CD4-positive, alpha-beta T cell treated with Interleukin-4 for 4 hours (primary cell): ENCODE measurements around the gene DEPDC1B.
"Not testable (repeated sequence)": the region's sequence is repeated elsewhere in the genome, so short reads cannot be mapped to it uniquely, and the experiment has no call there.

ENCODE experiments used
- DNase-seq: peaks from one replicate; pipeline ENCODE4 v3.0.0-alpha.2; 2020

The DEPDC1B gene

DNA sequence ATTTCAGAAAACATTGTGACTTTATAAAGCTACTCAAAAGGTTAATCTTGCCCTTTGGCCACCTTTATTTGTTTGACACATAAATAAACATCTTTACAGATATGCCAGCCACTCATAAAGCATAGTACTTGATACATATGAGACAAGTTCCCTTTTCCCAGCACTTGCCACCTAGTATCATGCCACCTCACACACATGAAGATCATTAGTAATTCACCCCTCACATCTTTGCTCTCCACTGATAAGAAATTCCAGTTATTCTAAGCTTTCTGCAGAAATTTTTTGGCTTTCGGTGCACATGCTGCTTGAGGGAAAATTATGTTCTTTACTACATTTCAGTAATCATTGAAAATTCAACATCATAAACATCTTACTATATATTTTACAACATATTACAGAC is 59.1 kb downstream of the DEPDC1B start:
- no peak for DNase-seq

DNA sequence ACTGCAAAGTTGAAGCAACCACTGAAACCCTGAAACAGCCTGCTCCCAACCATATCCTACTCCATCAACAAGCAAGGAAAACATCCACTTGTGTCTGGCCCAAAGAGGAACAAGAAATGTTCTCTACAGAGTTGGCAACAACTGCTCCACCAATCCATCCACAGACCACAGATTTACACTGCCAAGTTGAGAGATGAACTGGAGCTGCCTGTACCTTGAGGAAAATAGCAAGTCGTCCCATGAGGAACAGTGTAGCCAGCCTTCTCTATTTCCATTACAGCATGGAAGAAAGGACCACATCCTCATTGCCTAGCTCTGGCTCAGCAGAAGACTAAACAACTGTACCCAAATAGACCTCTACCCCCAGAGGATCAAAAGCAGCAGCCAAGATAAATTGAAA is 60.4 kb downstream of the DEPDC1B start:
- DNase-seq = no peak

DNA sequence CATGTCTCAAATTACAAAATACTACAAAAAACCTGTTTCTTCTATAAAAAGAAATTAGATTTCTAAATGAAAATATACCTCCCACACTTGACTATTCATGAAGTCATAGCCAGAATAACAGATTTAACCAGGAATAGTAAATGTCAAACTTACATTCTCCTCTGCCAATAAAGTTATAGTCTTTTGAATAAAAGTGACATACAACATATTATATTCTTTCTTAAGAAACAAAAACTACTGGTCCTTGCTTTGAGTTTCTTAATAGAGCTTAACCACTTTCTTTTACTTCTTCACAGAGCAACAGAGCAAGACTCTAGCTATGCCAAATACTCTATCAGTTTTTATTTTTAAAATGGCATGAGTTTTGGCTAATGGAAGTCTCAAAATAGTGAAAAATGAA is 61.7 kb downstream of the DEPDC1B start:
- DNase-seq = no peak

DNA sequence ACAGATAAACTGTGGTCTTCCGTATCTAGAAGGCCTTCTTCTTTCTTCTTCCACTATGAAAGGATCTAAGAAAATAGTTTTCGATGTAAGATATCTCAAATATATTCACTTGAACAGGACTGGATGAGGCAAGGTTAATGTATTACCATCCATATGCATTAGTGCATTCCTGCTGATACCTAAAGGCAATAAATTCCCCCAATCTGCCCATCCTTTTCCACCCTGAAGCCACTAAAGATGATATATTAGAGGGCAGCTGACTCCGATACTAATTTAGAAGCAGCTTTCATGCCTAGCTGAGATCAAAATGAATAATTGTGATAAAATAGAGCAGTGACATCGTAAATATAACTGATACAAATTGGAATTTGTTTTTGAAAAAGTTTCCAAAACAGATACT is 63.3 kb downstream of the DEPDC1B start:
- DNase-seq = no peak

DNA sequence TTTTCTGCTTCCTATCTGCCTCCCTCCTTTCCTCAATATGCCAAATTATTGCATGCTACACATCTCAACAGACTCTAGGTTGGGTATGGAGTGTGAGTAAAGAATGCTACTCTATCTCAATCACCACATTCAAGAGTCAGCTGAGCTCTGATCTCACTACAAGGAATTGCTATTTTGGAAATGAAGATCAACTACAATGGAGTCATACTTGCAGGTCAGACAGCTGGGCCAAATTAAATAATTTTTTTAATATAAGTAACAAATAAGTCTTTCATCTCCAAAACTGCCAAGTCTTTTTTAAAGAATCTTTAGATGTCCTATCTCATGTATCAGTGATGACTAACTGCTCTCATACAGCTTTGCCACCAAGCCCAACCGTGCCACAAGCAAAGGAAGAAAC is 64.0 kb downstream of the DEPDC1B start:
- DNase-seq = no peak

DNA sequence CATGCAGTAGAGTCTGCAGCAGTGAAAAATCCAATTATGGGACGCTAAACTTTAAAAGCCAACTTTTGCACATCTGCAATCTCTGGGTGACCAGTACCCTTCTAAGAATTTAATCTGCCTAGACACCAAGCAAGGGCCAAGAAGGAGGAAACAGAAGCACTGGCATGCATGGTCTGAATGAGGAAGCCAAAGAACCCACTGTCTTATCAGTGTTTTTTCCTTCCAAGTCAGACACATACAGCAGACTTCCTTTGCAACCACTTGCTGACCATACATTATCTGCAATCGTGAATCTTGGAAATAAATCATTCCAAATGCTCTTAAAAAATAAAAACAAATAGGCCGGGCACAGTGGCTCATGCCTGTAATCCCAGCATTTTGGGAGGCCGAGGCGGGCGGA is 65.9 kb downstream of the DEPDC1B start:
- no peak for DNase-seq

DNA sequence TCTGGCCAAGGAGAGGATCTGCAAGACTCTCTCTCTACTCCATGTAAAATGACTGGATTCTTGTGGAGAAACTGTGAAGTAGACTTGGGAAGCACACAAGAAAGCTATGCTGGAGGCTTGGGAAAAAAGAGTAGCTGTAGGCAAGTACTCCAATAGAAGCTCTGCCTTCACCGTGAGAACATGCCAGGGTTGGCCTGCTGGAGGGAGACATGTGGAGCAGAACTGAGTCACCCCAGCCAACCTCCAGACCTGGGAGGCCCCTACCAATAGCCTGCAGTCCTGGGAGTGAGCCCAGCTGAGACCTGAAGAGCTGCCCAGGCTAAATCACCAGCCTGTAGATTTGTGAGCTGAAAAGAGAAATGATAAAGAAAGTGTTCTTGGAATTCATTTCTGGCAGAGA is 66.6 kb downstream of the DEPDC1B start:
- no peak for DNase-seq

DNA sequence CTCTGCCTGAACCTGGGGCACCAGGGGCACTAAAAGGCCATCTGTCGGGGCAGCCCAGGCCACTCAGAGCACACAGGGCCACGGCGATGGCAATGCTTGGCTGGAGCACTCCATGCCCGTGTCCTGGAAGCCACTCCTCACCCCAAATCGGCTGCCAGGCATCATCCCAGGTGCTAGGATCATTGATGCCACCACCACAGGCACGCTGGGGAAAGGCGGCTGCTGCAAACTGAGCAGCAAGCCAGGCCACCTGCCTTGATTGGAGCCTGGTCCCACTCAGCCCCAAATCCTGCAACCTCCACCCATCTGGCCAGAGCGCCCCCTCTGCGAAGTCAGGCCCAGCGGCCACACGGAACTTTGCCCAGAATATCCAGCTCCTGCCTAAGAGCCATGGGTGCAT is 67.8 kb downstream of the DEPDC1B start:
- no peak for DNase-seq

DNA sequence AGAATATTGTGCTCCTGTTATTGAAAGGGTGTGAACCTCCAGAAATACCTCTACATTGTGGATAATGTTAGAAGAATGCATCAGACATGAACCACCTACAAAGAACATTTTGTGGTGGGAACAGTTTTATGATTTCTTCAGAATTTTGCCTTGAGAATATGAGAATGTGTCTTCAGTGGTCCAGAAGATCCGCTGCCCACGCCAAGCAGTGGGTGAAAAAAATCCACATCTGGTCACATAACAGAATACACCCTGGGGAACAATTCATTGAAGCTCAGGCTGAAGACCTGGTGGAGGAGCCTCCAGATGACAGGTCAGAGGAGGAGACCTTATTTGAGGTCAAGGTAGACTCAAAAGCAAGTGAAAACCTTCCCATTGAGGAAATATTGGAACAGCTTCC is 69.1 kb downstream of the DEPDC1B start:
- no peak for DNase-seq

DNA sequence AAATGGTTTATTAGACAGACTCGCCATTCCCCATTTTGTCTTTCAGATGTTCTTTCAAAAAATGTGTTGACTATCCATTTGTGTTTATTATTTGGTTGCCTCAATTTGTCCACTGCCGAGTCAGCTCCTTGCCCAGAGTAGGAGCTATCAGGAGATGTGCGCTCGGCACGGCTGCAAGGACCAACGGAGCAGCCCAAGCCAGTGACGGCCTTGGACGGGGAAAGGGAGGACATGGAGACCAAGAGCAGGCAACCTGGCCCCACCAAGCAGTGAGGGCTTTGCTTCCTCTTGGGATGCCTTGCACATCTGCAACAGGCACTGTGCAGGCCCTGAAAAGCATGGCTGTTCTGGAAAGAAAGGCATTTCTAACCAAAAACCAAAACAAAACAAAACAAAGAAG is 69.8 kb downstream of the DEPDC1B start:
- DNase-seq = no peak

DNA sequence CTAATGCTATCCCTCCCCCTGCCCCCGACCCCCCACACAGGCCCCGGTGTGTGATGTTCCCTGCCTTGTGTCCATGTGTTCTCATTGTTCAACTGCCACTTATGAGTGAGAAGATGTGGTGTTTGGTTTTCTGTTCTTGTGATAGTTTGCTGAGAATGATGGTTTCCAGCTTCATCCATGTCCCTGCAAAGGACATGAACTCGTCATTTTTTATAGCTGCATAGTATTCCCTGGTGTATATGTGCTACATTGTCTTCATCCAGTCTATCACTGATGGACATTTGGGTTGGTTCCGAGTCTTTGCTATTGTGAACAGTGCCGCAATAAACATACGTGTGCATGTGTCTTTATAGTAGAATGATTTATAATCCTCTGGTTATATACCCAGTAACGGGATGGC is 75.1 kb downstream of the DEPDC1B start:
- DNase-seq = not testable (repeated sequence)

DNA sequence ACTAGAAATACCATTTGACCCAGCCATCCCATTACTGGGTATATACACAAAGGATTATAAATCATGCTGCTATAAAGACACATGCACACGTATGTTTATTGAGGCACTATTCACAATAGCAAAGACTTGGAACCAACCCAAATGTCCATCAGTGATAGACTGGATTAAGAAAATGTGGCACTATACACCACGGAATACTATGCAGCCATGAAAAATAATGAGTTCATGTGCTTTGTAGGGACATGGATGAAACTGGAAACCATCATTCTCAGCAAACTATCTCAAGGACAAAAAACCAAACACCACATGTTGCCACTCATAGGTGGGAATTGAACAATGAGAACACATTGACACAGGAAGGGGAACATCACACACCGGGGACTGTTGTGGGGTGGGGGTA is 79.2 kb downstream of the DEPDC1B start:
- DNase-seq = not testable (repeated sequence)

DNA sequence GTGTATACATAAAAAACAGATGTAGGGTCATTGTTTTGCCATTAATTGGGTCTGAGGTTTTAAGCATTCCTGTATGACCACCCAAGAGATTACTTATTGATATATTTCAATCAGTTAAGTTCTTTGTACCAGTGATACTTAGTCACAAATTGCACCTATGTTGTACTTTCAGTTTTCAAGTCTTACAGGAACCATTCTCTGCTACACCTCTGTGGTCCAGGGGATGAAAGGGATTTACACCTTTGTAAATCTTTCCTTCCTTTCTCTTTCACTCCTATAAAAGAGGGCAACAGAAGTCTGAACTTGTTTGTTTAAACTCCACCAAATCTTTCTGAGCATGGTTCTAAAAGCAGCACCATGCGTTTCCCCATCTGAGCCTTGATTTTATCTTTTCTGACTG is 86.1 kb downstream of the DEPDC1B start:
- DNase-seq = no peak

DNA sequence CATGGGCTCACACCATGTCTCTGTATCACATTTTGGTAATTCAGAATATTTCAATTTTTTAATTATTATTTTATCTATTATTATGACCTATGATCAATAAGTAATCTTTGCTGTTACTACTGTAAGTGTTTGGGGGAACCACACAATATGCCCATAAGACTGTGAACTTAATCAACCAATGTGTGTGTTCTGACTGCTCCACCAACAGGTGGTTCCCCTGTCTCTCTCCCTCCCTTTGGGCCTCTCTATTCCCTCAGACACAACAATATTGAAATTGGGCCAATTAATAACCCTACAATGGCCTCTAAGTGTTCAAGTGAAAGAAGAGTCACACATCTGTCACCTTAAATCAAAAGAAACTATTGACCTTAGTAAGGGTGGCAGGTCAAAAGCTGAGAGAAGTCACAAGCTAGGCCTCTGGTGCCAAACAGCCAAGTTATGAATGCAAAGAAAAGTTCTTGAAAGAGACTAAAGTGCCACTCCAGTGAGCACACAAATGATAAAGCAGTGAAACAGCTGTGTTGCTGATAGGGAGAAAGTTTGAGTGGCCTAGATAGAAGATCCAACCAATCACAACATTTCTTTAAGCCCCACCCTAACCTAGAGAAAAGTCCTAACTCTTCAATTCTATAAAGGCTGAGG is 88.7 kb downstream of the DEPDC1B start:
- no peak for DNase-seq

DNA sequence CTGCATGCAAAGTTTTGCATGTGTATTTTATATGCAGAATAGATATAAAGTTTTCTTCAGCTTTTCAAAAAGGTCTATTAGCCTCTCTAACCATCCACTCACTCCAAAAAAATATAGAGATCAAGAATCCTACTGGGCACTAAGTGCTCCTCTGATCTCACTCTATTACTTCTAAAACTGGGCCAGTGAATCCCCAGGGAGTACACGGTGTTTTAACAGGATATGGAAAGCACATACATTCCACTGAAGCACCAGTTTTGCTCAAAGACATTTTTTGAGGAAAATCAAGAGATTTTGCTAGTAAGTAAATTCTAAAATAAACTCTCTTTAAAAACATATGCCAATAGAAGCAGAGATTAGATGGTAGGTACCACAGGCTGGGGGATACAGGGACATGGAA is 95.2 kb downstream of the DEPDC1B start:
- DNase-seq = no peak

DNA sequence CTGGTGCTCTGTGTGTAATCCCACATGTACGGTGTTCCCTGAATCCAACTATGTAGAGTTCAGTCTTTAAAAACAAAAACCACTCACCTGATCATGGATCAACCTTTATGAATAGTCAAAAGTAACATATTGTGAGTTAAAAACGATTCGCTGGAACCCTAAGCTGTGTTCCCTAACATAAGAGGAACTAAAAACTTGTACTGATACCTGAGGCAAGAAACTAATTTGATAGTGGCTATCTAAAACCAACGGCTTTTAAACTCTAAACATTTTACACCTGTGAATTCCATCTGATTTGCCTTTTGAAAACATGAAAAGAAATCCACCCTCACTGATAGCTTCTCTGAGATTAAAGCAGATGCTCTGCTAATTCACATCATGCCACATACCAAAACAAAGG is 101.5 kb downstream of the DEPDC1B start:
- DNase-seq = no peak

DNA sequence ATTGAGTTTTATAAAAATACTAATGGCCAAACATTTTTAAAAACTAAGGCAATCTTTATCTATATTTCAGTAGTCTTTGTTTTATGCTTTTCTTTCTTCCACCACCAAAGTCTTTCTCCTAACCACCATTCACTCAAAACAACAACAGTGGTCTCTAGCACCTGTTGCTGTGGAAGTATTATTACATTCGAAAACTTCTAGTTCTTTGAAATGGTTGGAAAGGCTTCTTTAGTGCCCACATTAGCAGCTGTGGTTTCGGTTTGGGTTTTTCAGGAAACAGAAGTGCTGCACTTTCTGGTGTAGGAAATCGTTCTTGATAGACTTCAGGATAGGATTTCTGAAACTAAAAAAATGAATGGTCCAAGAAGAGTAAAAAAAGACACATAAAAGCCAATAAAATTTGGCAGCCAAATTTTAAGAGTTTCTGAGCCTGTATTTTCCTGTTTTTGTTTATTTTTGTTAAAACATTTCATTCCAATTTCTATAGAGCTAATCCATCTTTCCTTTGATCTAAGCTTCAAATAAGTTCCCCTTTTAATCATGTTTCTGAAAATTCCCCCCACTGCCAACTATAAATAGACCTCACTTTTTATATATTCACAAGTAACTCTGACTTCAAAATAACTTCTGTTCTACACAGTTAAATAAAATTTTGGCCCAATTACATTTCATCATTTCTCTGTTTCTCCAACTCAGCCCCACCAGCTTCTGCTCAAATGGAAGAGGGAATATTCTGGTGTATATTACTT is 102.2 kb downstream of the DEPDC1B start:
- DNase-seq = peak; percentile 13

DNA sequence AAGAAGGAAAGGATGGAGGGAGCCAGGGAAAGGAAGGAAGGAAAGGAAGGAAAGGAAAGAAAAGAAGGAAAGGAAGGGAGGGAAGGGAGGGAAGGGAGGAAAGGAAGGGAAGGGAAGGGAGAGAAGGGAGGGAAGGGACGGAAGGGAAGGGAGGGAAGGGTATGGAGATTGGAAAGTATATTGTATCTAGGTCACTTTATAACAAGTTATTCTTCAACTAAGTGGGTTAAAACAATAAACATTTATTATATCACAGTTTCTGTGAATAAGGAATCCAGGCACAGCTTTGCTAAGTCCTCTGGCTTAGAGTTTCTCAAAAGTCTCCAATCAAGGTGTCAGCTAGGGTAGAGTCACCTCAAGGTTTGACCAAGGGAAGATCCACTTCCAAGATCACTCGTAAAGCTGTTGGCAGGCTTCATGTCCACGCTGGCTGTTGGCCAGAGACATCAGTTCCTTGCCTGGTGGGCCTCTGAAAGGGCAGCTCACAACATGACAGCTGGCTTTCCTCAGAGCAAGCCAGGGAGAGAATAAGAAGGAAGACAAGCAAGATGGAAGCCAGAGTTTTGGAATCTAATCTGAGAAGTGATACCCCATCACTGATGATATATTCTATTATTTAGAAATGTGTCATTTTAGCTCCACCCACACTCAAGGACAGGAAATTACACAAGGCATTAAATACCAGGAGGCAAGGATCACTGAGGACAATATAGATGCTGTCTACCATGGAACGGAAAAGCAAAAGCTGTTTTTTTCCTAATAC is 105.1 kb downstream of the DEPDC1B start:
- DNase-seq = no peak

DNA sequence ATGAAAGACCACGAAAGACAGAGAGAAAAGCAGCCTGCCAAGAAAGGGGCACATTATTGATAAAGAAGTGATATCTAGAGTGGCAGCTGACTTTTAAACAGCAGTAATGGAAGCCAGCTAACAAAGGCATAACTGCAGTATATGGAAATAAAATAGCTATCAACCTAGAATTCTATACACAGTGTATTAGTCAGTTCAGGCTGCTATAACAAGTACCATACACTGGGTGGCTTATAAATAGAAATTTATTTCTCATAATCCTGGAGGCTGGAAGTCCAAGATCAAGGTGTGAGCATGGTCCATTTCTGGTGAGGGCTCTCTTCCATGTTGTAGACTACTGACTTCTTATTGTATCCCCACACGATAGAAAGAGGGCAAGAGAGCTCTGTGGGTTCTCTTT is 109.8 kb downstream of the DEPDC1B start:
- no peak for DNase-seq

DNA sequence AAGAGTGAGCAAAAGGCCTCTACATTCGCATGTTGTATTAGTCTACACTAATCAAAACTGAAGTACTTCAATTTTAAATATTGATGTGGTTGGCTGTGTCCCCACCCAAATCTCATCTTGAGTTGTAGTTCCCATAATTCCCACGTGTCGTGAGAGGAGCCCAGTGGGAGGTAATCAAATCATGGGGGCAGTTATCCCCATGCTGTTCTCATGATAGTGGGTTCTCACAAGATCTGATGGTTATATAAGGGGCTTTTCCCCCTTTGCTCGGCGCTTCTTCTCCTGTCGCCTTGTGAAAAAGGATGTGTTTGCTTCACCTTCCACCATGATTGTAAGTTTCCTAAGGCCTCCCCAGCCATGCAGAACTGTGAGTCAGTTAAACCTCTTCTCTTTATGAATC is 112.7 kb downstream of the DEPDC1B start:
- not testable (repeated sequence) for DNase-seq

DNA sequence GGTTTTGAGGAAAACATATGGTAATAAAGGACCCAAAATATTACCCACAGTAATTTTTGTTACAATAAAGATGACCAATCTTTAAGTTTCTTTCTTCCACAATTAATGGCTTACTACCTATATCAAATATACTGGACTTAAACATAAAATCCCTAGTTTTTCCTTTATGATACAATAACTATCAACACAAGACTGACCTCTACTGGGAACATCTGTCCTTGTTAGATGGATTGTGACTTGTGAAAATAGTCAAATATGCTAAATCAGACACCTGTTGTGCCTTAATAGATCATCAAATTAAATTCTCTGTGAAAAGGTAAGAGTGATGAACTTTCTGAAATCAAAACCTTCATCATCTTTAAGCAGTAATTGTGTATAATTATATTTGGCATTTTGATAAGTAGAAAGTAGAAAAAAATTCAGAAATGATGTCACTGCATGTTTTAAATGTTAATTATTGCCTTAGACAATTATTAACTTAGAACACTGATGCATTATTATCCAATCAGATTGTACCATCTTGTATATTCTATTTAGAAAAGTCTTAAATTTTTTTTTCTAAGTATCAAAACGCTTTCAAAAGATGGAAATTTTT is 113.6 kb downstream of the DEPDC1B start:
- DNase-seq = no peak

DNA sequence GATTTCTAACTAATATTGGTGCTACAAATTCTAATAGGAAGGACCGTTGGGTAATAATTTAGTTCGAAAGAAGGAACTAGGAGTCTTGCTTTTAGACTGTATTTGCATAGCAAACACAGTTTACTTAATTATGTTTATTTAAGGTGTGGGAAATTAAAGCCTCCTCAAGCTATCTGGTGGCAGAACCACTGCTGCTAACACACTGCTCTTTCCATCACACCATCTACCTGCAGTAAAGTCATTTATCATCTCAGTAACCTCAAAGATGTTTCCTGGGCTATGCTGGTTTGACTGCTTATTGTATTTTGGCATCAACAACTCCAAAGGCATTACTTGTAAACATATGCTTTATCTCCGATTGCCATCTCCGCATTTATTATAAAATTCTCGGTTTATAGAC is 114.3 kb downstream of the DEPDC1B start:
- no peak for DNase-seq

DNA sequence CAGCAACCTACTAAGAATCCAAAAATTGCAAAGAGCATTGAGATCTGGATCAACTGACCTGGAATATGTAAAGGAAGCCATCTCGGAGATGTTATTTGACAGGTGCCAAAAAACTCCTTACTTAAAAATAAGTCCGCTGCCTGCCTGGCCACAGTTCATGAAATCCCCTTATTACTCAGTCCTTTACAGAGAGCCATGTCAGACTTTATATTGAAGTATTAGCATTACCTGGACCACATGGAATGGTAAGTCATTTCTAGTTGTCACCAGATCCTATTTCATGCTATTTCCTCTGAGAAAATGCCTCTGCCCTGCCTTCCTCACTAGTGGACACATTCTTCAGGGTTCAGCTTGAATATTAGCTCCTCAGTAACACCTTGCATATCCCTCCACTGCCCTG is 115.7 kb downstream of the DEPDC1B start:
- DNase-seq = no peak

DNA sequence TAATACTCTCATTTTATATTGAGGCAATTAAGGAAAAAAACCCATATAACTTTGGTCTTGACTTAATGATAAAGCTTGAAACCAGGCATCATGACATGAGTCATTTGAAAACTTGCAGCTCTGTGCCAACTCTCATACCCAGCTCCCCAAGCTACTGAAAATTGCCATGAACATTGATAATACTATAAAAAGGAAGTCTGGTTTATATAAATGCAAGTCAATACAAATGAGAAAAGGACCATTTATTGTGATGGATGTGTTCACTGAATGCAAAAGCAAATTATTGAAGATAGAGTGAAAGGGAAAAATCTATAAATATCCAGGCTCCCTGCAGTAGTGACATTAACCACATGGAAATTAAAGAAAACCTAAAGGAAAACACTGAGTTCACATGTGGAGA is 116.3 kb downstream of the DEPDC1B start:
- DNase-seq = no peak
